ENCODE data around the gene CLCN1.

- TF ChIP-seq, protein P1, sequence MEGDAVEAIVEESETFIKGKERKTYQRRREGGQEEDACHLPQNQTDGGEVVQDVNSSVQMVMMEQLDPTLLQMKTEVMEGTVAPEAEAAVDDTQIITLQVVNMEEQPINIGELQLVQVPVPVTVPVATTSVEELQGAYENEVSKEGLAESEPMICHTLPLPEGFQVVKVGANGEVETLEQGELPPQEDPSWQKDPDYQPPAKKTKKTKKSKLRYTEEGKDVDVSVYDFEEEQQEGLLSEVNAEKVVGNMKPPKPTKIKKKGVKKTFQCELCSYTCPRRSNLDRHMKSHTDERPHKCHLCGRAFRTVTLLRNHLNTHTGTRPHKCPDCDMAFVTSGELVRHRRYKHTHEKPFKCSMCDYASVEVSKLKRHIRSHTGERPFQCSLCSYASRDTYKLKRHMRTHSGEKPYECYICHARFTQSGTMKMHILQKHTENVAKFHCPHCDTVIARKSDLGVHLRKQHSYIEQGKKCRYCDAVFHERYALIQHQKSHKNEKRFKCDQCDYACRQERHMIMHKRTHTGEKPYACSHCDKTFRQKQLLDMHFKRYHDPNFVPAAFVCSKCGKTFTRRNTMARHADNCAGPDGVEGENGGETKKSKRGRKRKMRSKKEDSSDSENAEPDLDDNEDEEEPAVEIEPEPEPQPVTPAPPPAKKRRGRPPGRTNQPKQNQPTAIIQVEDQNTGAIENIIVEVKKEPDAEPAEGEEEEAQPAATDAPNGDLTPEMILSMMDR (IDR thresholded peaks at IDR 0.05; ENCODE audit: low read depth, low read length), result no peak
- TF ChIP-seq POLR2A (IDR thresholded peaks at IDR 0.05; ENCODE audit: extremely low read depth, insufficient read length) (no peak), MYC (IDR thresholded peaks at IDR 0.05; ENCODE audit: low read depth, low read length) (no peak)
- TF ChIP-seq, protein P2, sequence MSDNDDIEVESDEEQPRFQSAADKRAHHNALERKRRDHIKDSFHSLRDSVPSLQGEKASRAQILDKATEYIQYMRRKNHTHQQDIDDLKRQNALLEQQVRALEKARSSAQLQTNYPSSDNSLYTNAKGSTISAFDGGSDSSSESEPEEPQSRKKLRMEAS (IDR thresholded peaks at IDR 0.05; ENCODE audit: low read depth, low read length), result no peak
Measured at GRCh38 chr7:143401265-143401664, 85.4 kb downstream of the CLCN1 start.
